ENCODE data around the gene ATE1. TPM values are rescaled to one million over a fixed set of nuclear protein-coding genes. Genes with fewer than 3 reads are reported as not detected.

Gene ATE1
- total and polyA plus RNA-seq, 2 donors (not counting 3 experiments of a cell fraction or from before 2014, with no cell fraction given), result 8.7 to 27.1 TPM

GRCh38 chr10:121864168-121864567 is 63.7 kb downstream of the ATE1 start:
- TF ChIP-seq EZH2 (IDR thresholded peaks at IDR 0.05; ENCODE audit: borderline replicate concordance, low read depth, low read length, severe bottlenecking), result no peak
- no peak for TF ChIP-seq POLR2A (IDR thresholded peaks at IDR 0.05; ENCODE audit: low read depth, low read length)
- no peak for TF ChIP-seq JUN (IDR thresholded peaks at IDR 0.05; ENCODE audit: borderline replicate concordance, insufficient read depth, insufficient read length, low read depth)
- no peak for TF ChIP-seq FOS (IDR thresholded peaks at IDR 0.05; ENCODE audit: borderline replicate concordance, insufficient read depth, low read length)
- TF ChIP-seq MAX (IDR thresholded peaks at IDR 0.05; ENCODE audit: insufficient read depth, insufficient read length), result no peak
- no peak for TF ChIP-seq MYC (IDR thresholded peaks at IDR 0.05; ENCODE audit: low read depth, low read length)
- H3K9me3 ChIP-seq (replicated peaks; ENCODE audit: control insufficient read depth, insufficient read depth, low read length), result no peaks in the 10 kb centered on the region
- H3K9me1 ChIP-seq (replicated peaks; ENCODE audit: control insufficient read depth, extremely low read depth, insufficient read depth, low read length), result no peaks in the 10 kb centered on the region
- intact Hi-C loops (cut with micrococcal nuclease), result no loop called here
- no peak overlapping the region for H2AFZ ChIP-seq (ENCODE audit: low read depth, low read length)
- no peaks in the 10 kb centered on the region for H4K20me1 ChIP-seq (replicated peaks; ENCODE audit: control insufficient read depth, extremely low read depth, insufficient read depth, low read length)
- peaks cover 0 to 5% of the 10 kb centered on the region in 2 experiments for H3K36me3 ChIP-seq (ENCODE audit: control insufficient read depth in 2 of 2, extremely low read depth in 1 of 2, insufficient read depth in 2 of 2, low read length in 2 of 2)
- ChIA-PET CTCF (interaction anchor here (0.8 to 1.0 kb wide), 2 partner anchors 15 to 36 kb away, joined by 3 read pairs; no protein-coding TSS in a partner anchor), POLR2A (no interaction called here)
- no peak overlapping the region for H3K4me3 ChIP-seq (replicated peaks in 1 of 3; ENCODE audit: insufficient read depth in 1 of 3, low read depth in 1 of 3, low read length in 3 of 3)
- H3K4me1 ChIP-seq (ENCODE audit: control insufficient read depth, extremely low read depth, insufficient read depth, low read length), result no peaks in the 10 kb centered on the region
- no peak overlapping the region for H3K27ac ChIP-seq (ENCODE audit: insufficient read depth, low read depth, low read length)
- no peak for DNase-seq (ENCODE audit: low read depth, low spot score)
- H3K27me3 ChIP-seq (ENCODE audit: control insufficient read depth in 2 of 2, insufficient read depth in 2 of 2, low read length in 2 of 2), result no peaks in the 10 kb centered on the region
- dilution Hi-C loops (cut with MboI; ENCODE audit: extremely low pct_ligation_motif_present, low sequenced_read_pairs), result no loop called here
- H3K4me2 ChIP-seq (ENCODE audit: insufficient read depth, low read length), result no peak overlapping the region
- FAIRE-seq, result no peak
- no peaks in the 10 kb centered on the region for H3K79me2 ChIP-seq (ENCODE audit: control insufficient read depth, insufficient read depth, low read length)
- BruUV-seq (replicated peaks), result no TSS peak
- H3K9ac ChIP-seq (replicated peaks; ENCODE audit: extremely low read depth, insufficient read depth, low read length), result no peak overlapping the region

DNA sequence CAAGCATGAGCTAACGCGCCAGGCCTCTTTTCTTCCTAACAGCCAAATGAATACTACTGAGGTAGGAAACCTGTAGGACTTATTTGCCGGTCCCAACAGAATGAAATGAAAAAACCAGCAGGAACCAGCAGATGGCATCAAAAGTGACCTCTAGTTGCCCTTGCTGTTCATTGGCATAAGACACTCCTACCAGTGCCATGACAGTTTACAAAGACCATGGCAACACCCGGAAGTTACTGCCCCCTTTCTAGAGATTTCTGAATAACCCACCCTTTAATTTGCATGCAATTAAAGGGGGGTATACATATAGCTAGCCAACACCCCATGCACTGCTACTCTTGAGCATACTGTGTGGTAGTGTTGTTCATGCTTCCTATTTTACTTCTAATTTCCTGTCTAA is 65.2 kb downstream of the ATE1 start:
- BruUV-seq (replicated peaks), result no TSS peak
- TF ChIP-seq FOS (IDR thresholded peaks at IDR 0.05; ENCODE audit: borderline replicate concordance, insufficient read depth, low read length), result no peak
- no peak for TF ChIP-seq GATA2 (IDR thresholded peaks at IDR 0.05; ENCODE audit: insufficient read depth, insufficient read length, low read depth, low read length)
- TF ChIP-seq, protein P1, sequence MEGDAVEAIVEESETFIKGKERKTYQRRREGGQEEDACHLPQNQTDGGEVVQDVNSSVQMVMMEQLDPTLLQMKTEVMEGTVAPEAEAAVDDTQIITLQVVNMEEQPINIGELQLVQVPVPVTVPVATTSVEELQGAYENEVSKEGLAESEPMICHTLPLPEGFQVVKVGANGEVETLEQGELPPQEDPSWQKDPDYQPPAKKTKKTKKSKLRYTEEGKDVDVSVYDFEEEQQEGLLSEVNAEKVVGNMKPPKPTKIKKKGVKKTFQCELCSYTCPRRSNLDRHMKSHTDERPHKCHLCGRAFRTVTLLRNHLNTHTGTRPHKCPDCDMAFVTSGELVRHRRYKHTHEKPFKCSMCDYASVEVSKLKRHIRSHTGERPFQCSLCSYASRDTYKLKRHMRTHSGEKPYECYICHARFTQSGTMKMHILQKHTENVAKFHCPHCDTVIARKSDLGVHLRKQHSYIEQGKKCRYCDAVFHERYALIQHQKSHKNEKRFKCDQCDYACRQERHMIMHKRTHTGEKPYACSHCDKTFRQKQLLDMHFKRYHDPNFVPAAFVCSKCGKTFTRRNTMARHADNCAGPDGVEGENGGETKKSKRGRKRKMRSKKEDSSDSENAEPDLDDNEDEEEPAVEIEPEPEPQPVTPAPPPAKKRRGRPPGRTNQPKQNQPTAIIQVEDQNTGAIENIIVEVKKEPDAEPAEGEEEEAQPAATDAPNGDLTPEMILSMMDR (IDR thresholded peaks at IDR 0.05; ENCODE audit: extremely low read depth in 1 of 2, insufficient read depth in 1 of 2, low read depth in 1 of 2, low read length in 2 of 2), result no peak
- no peak for TF ChIP-seq POLR2AphosphoS5 (IDR thresholded peaks at IDR 0.05; ENCODE audit: insufficient read depth, low read depth, low read length)
- no peak for TF ChIP-seq MYC (IDR thresholded peaks at IDR 0.05; ENCODE audit: low read depth, low read length)
- no peak for TF ChIP-seq JUN (IDR thresholded peaks at IDR 0.05; ENCODE audit: borderline replicate concordance, insufficient read depth, insufficient read length, low read depth)
- no peak for TF ChIP-seq MAX (IDR thresholded peaks at IDR 0.05; ENCODE audit: insufficient read depth, insufficient read length)
- no peak for TF ChIP-seq POLR2A (IDR thresholded peaks at IDR 0.05; ENCODE audit: low read depth, low read length)
- TF ChIP-seq EZH2 (IDR thresholded peaks at IDR 0.05; ENCODE audit: borderline replicate concordance, low read depth, low read length, severe bottlenecking), result no peak
- H4K20me1 ChIP-seq (replicated peaks; ENCODE audit: control insufficient read depth, extremely low read depth, insufficient read depth, low read length), result no peaks in the 10 kb centered on the region
- H3K27me3 ChIP-seq (ENCODE audit: control insufficient read depth in 2 of 2, insufficient read depth in 2 of 2, low read length in 2 of 2), result no peaks in the 10 kb centered on the region
- H3K79me2 ChIP-seq (ENCODE audit: control insufficient read depth, insufficient read depth, low read length), result no peaks in the 10 kb centered on the region
- H3K4me1 ChIP-seq (ENCODE audit: control insufficient read depth, extremely low read depth, insufficient read depth, low read length), result no peaks in the 10 kb centered on the region
- H3K9me1 ChIP-seq (replicated peaks; ENCODE audit: control insufficient read depth, extremely low read depth, insufficient read depth, low read length), result no peaks in the 10 kb centered on the region
- H3K36me3 ChIP-seq (ENCODE audit: control insufficient read depth in 2 of 2, extremely low read depth in 1 of 2, insufficient read depth in 2 of 2, low read length in 2 of 2), result no peaks in the 10 kb centered on the region
- no peak overlapping the region for H3K4me2 ChIP-seq (ENCODE audit: insufficient read depth, low read length)
- POLR2A ChIA-PET, result no interaction called here
- H3K9me3 ChIP-seq (replicated peaks; ENCODE audit: control insufficient read depth, insufficient read depth, low read length), result no peaks in the 10 kb centered on the region
- H3K9ac ChIP-seq (replicated peaks; ENCODE audit: extremely low read depth, insufficient read depth, low read length), result no peak overlapping the region
- H2AFZ ChIP-seq (ENCODE audit: low read depth, low read length), result no peak overlapping the region
- H3K27ac ChIP-seq (ENCODE audit: insufficient read depth, low read depth, low read length), result no peak overlapping the region
- H3K4me3 ChIP-seq (replicated peaks in 1 of 3; ENCODE audit: insufficient read depth in 1 of 3, low read depth in 1 of 3, low read length in 3 of 3), result no peak overlapping the region
- dilution Hi-C loops (cut with MboI; ENCODE audit: extremely low pct_ligation_motif_present, low sequenced_read_pairs) (no loop called here), intact Hi-C loops (cut with micrococcal nuclease) (no loop called here)
- CTCF ChIA-PET, result interaction anchor here (0.6 to 1.0 kb wide), 5 partner anchors 18 to 254 kb away, joined by 3 to 4 read pairs (median 3); no protein-coding TSS in a partner anchor
- FAIRE-seq (no peak), DNase-seq (ENCODE audit: low read depth, low spot score) (no peak)
